Right ventricle myocardium superior (tissue), 1 donor: ENCODE measurements around the gene TMC5. TPM values are rescaled to one million over a fixed set of nuclear protein-coding genes. Genes with fewer than 3 reads are reported as not detected.

ENCODE experiments used
- ATAC-seq: fragments of 200-7000 bp; cut with Tn5 transposase; one replicate; pipeline ENCODE4 v1.9.1; 2020; ENCODE audit warnings: mild to moderate bottlenecking; ENCODE audit not compliant: poor library complexity
- DNase-seq: peaks from one replicate; pipeline ENCODE4 v3.0.0-alpha.2; 2020
- intact Hi-C: fragments of 100-400 bp; cut with DNase I; formaldehyde crosslinking; loops from one replicate; pipeline ENCODE4 v1.11.2; 2022
- total RNA-seq: library from RNA; stranded (reverse); fragmentation: NEBNext Ultra II Directional; extraction: Animal tissue kit (Norgen Biotek cat#: 25700); gene quantifications from one replicate; pipeline ENCODE4 v1.2.1, GENCODE V29; 2021
- donor health status: DM: no; HTN: yes; CAD: no; lungs with severe emphysema.

Gene TMC5
- total RNA-seq, 1 donor from 2014 or later, result not detected

DNA sequence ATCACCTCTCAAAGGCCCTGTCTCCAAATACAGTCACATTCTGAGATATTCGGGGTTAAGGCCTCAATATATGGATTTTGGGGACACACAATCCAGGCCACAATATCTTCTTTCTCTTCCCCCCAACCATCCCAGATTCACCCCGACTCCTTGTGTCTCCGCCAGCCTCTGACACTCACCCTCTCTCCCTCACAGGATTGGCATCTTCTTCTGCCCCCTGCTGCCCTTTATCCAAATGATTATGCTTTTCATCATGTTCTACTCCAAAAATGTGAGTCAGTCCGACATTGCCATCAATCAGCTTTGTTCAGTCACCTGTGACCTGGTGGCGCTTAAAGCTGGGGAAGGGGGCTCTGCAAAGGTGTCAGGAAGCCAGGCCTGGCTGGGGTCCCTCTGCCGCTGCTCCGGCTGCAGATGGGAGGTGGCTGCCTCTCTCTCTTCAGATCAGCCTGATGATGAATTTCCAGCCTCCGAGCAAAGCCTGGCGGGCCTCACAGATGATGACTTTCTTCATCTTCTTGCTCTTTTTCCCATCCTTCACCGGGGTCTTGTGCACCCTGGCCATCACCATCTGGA is 69.2 kb downstream of the TMC5 start:
- DNase-seq, result no peak
- intact Hi-C loops, result no loop called here

DNA sequence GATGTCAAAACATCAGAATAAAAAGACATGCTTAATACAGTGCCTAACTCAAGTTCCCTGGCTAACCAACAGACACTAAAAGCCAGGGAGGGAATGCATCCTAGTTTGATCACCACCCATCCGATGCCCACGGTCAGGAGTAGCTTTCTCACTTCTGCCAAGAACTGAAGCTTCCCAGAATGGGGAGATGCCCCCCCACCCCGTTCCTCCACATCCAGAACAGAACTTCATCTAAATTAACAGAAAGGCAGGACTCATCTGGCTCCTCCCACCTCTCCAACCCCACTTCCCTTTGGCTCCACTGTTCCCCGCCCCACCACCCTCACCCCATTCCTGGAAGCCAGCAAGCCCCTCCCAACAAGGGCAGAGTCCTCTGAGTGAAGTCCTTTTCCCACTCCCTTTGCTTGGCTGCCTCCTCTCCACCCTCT is 70.5 kb downstream of the TMC5 start:
- intact Hi-C loops, result no loop called here
- ATAC-seq, result peak; percentile 39
- no peak for DNase-seq

More for the DNA sequence above, 69.2 kb downstream of the TMC5 start:
- no peak for ATAC-seq

DNA sequence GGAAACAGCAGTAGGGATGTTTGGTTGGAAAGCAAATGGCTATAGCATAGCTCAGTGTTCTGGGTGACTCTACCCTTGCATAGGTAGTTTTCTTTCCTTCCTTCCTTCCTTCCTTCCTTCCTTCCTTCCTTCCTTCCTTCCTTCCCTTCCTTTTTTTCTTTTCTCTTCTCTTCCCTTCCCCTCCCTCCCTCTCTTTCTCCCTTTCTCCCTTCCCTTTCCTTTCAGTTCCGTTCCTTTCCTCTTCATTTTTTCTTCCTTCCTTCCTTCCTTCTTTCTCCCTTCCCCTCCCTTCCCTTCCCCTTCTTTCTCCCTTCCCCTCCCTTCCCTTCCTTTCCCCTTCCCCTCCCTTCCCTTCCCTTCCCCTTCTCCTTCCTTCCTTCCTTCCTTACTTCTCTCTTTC is 72.9 kb downstream of the TMC5 start:
- no peak for DNase-seq
- no peak for ATAC-seq
- intact Hi-C loops, result no loop called here

DNA sequence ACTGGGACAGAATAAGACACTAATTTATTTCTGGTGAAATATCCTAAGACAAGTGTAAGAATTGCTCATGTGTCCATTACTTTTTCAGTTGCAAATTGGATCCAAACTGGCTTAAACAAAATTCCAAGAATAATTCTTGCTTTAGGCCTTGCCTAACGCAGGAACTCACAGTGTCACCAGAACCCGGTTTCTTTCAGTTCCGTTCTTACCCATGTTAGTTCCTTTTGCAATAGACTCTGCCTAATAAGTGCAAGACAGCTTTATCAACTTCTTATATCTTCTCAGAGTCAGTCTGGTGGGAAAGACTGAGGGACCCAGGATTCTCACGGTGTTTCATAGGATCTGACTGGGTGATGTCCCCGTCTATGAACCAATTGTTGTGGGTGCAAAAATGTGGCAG is 79.5 kb downstream of the TMC5 start:
- intact Hi-C loops, result no loop called here
- no peak for ATAC-seq
- DNase-seq, result no peak

DNA sequence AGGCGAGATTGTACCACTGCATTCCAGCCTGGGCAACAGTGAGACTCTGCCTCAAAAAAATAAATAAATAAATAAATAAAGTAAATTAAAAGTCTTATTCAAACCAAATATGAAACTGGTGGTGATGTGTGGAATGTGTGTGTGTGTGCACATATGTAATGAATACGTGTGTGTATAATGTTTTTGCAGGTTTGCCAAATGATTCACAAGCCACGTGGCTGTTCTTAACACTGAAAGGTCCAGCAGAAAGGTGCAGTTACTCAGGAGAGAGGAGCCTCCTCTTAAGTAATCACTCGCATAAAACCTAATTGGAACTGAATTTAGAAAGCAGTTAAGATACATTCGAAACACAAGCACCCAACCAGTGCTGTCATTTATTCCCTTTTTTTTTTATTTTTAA is 81.3 kb downstream of the TMC5 start:
- intact Hi-C loops, result no loop called here
- DNase-seq, result no peak
- ATAC-seq, result no peak

DNA sequence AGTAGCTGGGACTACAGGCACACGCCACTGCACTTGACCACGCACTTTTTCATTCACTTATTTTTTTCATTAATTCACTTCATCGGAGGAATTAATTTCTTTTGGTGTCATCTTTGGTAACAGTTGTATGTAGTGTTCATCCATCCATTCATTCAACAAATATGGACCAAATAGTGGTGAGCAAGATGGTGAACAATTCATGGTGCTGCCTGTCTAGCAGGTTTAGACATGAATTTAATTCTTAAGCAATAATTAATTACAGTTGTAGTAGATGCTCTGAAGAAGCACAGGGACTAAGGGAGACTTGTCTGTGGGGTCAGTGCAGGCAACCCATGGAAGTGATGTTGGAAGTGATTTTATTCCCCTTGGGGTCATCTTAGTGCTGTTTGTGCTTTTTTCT is 81.8 kb downstream of the TMC5 start:
- no peak for DNase-seq
- ATAC-seq, result no peak
- intact Hi-C loops, result no loop called here

DNA sequence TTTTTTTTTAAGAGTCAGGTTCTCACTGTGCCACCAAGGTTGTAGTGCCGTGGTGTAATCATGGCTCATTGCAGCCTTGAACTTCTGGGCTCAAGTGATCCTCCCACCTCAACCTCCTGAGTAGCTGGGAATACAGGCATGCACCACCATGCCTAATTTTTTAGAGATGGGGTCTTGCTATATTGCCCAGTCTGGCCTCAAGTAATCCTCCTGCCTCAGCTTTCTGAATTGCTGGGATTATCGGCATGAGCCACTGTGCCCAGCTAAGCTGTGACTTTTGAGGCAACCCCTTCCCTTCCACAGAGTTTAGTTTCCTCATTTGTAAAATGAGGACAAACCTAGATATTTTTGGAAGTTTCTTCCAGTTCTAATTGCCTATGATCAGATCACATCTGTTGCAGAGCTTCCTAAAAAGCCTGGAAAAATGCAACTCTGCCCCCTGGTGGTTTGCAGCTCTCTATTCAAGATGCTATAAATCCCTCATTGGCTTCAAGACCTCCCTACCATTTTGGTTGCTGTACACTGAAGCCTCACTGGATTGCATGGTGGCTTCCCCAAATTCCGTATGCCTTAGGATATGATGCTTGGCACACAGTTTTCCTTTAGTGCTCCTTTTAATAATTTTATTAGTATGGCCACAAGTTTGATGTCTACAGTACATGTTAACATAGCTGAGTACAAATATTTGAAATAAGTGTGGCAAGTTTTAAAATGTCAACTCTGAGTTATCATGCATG is 84.9 kb downstream of the TMC5 start:
- ATAC-seq (peak; percentile 78), DNase-seq (peak; percentile 63)
- intact Hi-C loops, result loop anchor here (10.0 kb wide), 1 partner anchor 418 kb away; no protein-coding TSS in a partner anchor

DNA sequence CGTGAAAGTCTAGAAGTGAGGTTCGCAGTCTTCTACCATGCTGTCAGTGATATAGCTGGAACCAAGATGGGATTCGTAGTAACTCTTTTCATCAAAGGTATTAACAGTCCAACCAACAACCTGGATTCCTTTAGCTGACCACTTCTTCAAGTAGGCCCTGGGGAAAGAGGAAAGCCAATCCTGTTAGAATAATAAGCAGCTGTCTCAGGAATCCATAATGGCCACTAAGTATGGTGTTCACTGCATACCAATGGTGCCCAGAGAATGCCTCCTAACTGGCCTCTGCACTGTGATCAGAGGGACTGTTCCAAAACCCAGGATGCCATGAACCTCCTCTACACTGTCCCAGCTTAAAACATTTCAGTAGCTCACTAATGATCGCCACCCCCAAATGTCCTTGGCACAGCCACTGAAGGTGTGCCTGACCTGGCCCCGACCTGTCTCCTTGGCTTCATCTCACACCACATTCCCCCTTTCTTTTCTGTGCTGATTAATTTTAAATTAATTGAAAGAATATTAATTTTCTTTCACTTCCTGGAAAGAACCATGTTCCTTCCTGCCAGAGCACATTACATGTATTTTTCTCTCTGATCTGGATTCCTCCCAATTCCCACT is 85.9 kb downstream of the TMC5 start:
- intact Hi-C loops, result loop anchor here (10.0 kb wide), 1 partner anchor 419 kb away; no protein-coding TSS in a partner anchor
- ATAC-seq, result no peak

DNA sequence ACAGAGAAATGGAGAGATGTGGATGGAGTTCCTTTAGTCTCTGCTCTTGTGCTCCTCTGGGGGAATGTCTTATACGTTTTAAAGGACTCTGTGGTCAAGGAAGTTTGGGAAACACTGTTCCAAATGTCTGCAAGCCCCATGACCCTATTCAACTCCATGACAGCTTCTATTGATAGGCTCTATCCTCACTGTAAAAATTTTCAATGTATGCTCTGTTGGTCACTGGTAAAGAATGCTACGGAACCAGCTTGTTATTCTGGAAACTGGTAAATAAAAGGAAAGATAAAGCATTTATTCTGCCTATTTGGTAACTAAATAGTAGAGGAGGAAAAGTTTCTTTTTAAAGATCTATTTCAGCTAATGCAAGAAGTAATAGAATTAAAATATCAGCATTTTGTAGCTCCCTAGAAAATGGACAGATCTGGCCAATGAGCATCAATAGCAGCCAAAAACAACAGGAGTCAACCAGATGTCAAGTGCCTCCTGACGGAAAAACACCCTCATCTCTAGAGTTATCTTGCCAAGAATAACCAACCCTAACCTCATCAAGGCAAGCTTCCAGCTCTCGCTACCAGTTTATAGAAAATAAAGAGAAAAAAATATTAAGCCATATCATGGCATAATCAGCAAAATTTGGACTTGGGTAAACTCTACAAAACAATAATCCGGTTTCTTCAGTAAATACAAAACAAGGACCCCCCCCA is 88.1 kb downstream of the TMC5 start:
- ATAC-seq (peak; percentile 51), DNase-seq (no peak)
- intact Hi-C loops, result loop anchor here (10.0 kb wide), 1 partner anchor 421 kb away; no protein-coding TSS in a partner anchor

More for the DNA sequence above, 85.9 kb downstream of the TMC5 start:
- DNase-seq, result no peak

DNA sequence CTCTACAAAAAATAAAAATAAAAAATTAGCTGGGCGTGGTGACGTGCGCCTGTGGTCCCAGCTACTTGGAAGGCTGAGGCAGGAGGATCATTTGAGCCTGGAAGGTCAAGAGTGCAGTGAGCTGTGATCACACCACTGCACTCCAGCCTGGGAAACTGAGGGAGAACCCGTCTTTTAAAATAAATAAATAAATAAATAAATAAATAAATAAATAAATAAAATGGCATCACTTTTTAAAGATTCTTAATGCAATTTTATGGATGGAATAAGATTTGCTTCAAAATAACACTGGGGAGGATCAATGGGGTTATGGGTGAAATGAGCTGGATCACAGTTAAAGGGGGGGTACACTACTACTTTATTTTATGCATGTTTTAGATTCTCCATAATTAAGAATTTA is 89.3 kb downstream of the TMC5 start:
- DNase-seq (no peak), ATAC-seq (no peak)
- intact Hi-C loops, result loop anchor here (10.0 kb wide), 1 partner anchor 422 kb away; no protein-coding TSS in a partner anchor

DNA sequence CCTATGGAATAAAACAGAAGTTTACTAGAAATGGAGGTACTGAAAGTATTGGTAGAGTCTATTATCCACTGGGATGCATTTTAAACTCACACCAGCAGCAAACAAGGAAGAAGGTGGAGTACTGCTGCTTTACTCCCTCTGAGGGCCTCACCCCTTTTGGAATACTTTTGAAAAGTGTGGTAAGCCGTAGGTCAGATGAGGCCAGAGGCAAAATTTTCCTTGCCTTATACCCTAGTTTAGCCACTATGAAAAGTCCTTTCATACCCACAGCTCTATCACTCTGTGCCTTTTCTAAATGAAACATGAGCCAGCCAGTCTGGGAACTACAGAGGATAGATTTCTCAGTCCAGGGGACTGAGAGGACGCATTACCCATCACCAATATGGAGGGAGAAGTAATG is 90.2 kb downstream of the TMC5 start:
- ATAC-seq, result no peak
- intact Hi-C loops, result loop anchor here (10.0 kb wide), 1 partner anchor 423 kb away; no protein-coding TSS in a partner anchor
- no peak for DNase-seq

DNA sequence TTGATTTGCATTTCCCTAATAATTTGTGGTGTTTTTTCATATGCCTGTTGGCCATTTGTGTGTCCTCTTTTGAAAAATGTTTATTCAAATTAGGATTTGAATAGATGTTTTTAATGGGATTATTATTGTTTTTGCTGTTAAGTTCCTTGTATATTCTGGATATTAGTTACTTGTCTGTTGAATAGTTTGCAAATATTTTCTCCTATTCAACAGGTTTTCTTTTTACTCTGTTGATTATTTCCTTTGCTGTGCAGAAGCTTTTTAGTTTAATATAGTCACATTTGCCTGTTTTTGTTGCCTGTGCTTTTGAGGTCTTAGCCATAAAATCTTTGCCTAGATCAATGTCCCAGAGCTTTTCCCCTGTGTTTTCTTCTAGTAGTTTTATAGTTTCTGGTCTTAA is 94.6 kb downstream of the TMC5 start:
- ATAC-seq (no peak), DNase-seq (no peak)
- intact Hi-C loops, result no loop called here

DNA sequence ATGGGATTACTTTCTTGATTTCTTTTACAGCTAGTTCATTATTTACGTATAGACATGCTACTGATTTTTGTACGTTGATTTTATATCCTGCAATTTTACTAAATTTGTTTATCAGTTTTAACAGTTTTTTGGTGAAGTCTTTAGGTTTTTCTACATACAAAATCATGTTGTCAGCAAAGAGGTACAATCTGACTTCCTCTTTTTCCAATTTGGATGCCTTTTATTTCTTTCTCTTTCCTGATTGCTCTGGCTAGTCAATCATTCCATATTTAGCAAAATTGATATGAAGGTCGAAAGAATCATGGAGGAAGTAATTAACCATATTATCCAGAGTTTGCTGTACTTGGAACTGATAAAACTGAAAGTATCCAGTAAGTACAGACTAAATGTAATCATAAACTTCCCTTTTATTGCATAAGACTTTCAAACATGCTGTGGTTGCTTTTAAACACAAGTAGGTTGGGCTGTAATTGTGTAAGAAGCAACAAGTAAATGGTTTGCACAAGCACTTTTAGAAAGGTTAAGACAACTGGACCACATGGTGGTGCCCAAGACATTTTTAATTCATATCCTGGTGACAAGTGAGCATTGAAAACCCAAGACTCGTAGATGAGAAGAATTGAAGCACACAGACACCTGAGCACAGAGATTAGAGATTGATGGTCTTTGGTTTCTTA is 95.8 kb downstream of the TMC5 start:
- intact Hi-C loops, result no loop called here
- no peak for DNase-seq
- peak; percentile 66 for ATAC-seq

DNA sequence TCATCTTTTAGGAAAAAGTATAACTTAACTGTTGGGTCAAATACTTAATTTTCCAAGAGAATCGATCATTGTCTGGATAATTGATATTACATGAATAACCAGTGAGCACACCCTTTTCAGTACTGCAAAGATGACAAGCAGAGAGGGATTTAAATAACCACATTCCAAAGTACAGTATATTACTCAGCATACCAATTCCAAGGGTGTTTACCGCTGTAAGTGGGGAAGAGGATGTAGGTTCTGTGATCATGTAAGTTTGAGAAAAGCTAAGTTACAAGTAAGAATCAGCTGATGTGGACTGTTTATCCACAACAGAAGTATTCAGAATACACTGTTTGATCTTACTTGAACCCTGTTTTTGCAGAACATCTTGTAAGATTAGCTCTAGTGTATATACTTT is 98.1 kb downstream of the TMC5 start:
- DNase-seq (no peak), ATAC-seq (no peak)
- intact Hi-C loops, result no loop called here

DNA sequence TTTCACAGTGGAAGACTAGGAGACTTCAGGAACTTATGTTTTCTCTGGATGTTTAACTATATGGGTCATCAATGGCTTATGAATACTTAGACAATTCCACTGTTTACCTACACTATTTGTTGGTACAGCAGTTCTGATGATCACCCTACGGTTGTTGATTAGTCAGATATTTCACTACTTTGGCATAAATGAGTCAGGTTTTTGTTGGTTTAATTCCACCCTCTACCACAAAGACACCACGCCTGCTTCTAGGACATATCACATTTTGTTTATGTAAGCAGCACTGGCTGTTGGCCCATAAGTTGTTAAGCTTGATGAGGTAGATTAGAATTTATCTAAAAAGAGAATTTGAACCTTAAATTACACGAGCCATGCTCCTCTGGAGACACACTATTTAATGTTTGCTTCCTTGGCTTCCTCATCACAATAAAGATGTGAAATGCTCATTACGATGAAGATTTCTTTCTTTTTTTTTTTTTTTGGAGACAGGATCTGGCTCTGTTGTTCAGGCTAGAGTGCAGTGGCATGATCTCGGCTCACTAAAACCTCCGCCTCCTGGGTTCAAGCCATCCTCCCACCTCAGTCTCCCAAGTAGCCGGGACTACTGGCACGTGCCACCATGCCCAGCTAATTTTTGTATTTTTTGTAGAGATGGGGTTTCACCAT is 99.9 kb downstream of the TMC5 start:
- no peak for ATAC-seq
- DNase-seq, result no peak
- intact Hi-C loops, result no loop called here

DNA sequence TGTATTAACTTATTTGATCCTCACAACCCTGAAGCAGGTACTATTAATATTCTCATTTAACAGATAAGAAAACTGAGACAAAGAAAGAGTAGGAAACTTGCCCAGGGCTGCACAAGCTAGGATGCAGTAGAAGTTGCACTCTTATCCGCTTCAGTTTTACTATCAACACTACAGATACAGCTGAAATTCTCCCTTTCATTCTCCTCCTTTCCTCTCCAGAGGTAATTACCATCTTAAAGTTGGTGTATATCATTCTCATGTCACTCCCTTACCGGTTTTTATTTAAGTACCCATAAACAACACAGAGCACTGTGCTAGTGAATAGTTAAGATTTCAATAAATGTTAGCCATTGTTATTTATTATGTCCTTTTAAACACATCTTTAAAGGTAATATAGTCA is 100.7 kb downstream of the TMC5 start:
- ATAC-seq (no peak), DNase-seq (no peak)
- intact Hi-C loops, result no loop called here

DNA sequence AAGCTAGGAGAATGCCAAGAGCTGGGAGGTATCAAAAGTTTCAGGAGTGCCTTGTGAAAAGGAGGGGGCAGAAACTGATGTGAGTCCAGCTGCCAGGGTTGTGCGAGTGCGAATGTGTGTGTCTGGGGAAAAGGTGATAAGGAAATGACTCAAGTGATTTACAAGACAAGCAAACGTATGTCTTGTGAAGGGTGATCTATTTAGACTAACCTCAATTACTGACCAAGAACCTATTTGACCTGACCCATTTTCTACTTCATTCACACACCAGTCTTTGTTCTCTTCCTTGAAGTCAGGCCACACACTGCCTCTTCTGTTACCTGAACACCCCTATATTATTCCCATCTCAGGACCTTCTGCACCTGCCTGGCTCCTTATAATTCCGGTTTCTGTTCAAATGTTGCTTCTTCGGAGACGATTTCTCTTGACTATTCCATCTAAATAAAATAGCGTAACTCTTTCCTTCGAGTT is 103.2 kb downstream of the TMC5 start:
- ATAC-seq, result no peak
- intact Hi-C loops, result no loop called here
- no peak for DNase-seq
